ENCODE measurements around the gene PAGE2.
"Not testable (repeated sequence)": the region's sequence is repeated elsewhere in the genome, so short reads cannot be mapped to it uniquely, and the experiment has no call there.

Gene PAGE2

GRCh38 chrX:55107911-55108310 is 19.1 kb downstream of the PAGE2 start:
- H3K27ac ChIP-seq: no peak overlapping the region
- POLR2A ChIA-PET (ENCODE audit: low non-redundant PET): no interaction called here
- CTCF ChIA-PET: no interaction called here
- DNase-seq (ENCODE audit: low spot score): peak; percentile 1
- no peak for TF ChIP-seq CTCF (conservative IDR thresholded peaks at IDR 0.05; ENCODE audit: low read depth)

GRCh38 chrX:55109306-55109705 is 20.5 kb downstream of the PAGE2 start:
- no peak for TF ChIP-seq CTCF (conservative IDR thresholded peaks at IDR 0.05; ENCODE audit: low read depth)
- no peak overlapping the region for H3K27ac ChIP-seq
- DNase-seq (ENCODE audit: low spot score): no peak
- CTCF ChIA-PET: no interaction called here
- POLR2A ChIA-PET (ENCODE audit: low non-redundant PET): no interaction called here

GRCh38 chrX:55111578-55112254 is 22.9 kb downstream of the PAGE2 start:
- no peak overlapping the region for H3K27ac ChIP-seq
- ChIA-PET CTCF (no interaction called here), POLR2A (ENCODE audit: low non-redundant PET) (no interaction called here)
- TF ChIP-seq CTCF (conservative IDR thresholded peaks at IDR 0.05; ENCODE audit: low read depth): no peak
- DNase-seq (ENCODE audit: low spot score): no peak

- POLR2A ChIA-PET (ENCODE audit: low non-redundant PET): not testable (repeated sequence)
Measured at GRCh38 chrX:55116589-55116988, 27.8 kb downstream of the PAGE2 start.

GRCh38 chrX:55118574-55118973 is 29.8 kb downstream of the PAGE2 start:
- DNase-seq (ENCODE audit: low spot score): no peak
- ChIA-PET POLR2A (ENCODE audit: low non-redundant PET) (no interaction called here), CTCF (interaction anchor here (0.6 kb wide), 1 partner anchor 59 kb away, joined by 3 read pairs; no protein-coding TSS in a partner anchor)
- H3K27ac ChIP-seq: no peak overlapping the region
- TF ChIP-seq CTCF (conservative IDR thresholded peaks at IDR 0.05; ENCODE audit: low read depth): no peak

More at GRCh38 chrX:55116589-55116988, 27.8 kb downstream of the PAGE2 start:
- H3K27ac ChIP-seq; DNase-seq (ENCODE audit: low spot score); CTCF ChIA-PET: not testable (repeated sequence)

- CTCF ChIA-PET: no interaction called here
- no peak for TF ChIP-seq CTCF (conservative IDR thresholded peaks at IDR 0.05; ENCODE audit: low read depth)
- DNase-seq (ENCODE audit: low spot score): no peak
- POLR2A ChIA-PET (ENCODE audit: low non-redundant PET): no interaction called here
- no peak overlapping the region for H3K27ac ChIP-seq
Measured at GRCh38 chrX:55119271-55119670, 30.5 kb downstream of the PAGE2 start.

GRCh38 chrX:55119712-55120111 is 30.9 kb downstream of the PAGE2 start:
- POLR2A ChIA-PET (ENCODE audit: low non-redundant PET): no interaction called here
- CTCF ChIA-PET: no interaction called here
- no peak for DNase-seq (ENCODE audit: low spot score)
- no peak overlapping the region for H3K27ac ChIP-seq
- no peak for TF ChIP-seq CTCF (conservative IDR thresholded peaks at IDR 0.05; ENCODE audit: low read depth)

Data from RWPE1 (cell line).